Mucosa of stomach (tissue), 1 donor: ENCODE measurements around the gene TMEM191C.
"Not testable (repeated sequence)": the region's sequence is repeated elsewhere in the genome, so short reads cannot be mapped to it uniquely, and the experiment has no call there.

ENCODE experiments used
- H3K27me3 ChIP-seq: one replicate; pipeline ENCODE4 v1.7.0; 2013; ENCODE audit warnings: mild to moderate bottlenecking, low read length; ENCODE audit not compliant: control insufficient read depth, insufficient read depth
- H3K36me3 ChIP-seq: one replicate; pipeline ENCODE4 v1.7.0; 2013; ENCODE audit warnings: low read length; ENCODE audit not compliant: control insufficient read depth, insufficient read depth
- H3K4me1 ChIP-seq: one replicate; pipeline ENCODE4 v1.7.0; 2013; ENCODE audit warnings: mild to moderate bottlenecking, low read length; ENCODE audit not compliant: control insufficient read depth, insufficient read depth
- H3K4me3 ChIP-seq: one replicate; pipeline ENCODE4 v1.7.0; 2013; ENCODE audit warnings: low read length
- H3K9ac ChIP-seq: one replicate; pipeline ENCODE4 v1.7.0; 2013; ENCODE audit warnings: mild to moderate bottlenecking, low read length, moderate library complexity
- H3K9me3 ChIP-seq: one replicate; pipeline ENCODE4 v1.7.0; 2013; ENCODE audit warnings: mild to moderate bottlenecking, low read length, moderate library complexity; ENCODE audit not compliant: control insufficient read depth
- donor health status: Pancreatic carcinoma.

Gene TMEM191C

DNA sequence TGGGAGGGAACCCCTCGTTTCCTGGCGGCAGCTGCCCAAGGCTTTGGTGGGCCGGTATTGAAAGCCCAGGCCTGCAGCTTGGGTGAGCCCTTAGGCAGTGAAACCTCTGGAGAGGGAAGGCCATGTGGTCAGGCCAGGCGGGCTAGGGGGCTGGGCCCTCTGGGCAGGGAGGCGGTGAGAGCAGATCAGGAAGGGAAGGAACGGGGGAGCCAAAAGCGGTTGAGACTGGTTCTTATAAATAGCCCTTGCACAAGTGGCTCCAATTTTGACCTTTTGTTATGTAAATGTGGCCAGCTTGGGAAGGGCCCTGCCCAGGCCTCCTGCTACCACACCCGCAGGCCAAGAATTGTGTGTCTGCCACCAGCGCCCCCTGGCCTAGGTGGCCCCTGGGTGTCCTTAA lies 25.1 kb upstream of the TMEM191C start:
- not testable (repeated sequence) for H3K9ac ChIP-seq, H3K27me3 ChIP-seq, H3K4me3 ChIP-seq, H3K4me1 ChIP-seq, H3K36me3 ChIP-seq, H3K9me3 ChIP-seq

DNA sequence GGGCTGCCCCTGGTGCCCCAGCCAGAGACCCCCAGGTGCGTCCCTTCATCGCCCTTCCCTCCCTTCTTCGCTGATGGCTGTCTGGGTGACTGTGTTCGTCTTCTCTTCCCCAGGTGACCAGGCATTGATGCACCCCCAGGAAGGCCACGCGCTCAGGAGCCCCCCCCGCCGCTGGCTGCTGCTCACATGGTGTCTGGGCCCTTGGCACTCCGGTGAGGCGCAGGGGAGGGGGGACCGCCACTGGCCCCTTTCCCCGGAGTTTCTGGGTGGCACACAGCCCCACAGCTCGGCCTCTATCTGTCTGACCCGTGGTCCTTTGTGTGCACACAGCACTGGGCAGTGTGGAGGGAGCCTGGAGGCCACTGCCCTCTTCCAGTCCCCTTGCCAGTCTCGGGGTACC lies 24.5 kb upstream of the TMEM191C start:
- H3K27me3 ChIP-seq, H3K9me3 ChIP-seq, H3K4me3 ChIP-seq, H3K4me1 ChIP-seq, H3K9ac ChIP-seq, H3K36me3 ChIP-seq: not testable (repeated sequence)

DNA sequence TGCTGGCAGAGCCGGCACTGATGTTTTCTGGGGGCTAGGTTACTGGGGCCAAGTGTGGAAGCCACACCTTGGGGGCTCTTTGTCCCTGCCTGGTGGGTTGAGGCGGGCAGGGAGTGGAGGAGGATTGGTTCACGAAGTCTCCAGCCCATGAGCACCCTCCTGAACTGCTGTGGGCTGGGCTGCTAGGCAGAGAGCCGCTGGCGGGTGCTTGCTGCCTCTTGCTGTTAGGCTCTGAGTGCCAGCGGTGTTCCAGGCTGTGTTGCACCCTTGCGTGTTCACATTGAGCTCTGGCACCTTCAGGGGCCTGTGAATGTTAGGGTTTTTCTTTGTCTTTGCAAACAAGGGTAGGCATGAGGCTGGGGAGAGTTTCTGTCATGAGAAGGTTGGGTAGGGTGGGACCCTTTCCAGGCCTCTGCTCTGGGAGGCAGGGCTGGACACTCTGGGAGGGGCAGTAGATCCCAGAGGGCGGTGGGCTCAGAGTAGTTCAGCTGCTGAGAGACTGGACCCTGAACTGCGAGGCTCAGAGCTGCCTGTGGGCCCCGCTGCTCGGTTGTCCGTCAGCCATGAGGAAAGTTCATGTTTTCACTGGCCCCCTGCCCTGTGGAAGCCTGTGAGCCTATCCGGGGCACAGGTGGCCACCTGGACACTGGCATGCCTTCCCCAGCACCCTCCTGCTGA lies 24.0 kb upstream of the TMEM191C start:
- Histone ChIP-seq H3K9ac (no peak overlapping the region), H3K9me3 (no peaks in the 10 kb centered on the region), H3K4me3 (no peak overlapping the region), H3K27me3 (no peaks in the 10 kb centered on the region), H3K4me1 (no peaks in the 10 kb centered on the region), H3K36me3 (no peaks in the 10 kb centered on the region)

DNA sequence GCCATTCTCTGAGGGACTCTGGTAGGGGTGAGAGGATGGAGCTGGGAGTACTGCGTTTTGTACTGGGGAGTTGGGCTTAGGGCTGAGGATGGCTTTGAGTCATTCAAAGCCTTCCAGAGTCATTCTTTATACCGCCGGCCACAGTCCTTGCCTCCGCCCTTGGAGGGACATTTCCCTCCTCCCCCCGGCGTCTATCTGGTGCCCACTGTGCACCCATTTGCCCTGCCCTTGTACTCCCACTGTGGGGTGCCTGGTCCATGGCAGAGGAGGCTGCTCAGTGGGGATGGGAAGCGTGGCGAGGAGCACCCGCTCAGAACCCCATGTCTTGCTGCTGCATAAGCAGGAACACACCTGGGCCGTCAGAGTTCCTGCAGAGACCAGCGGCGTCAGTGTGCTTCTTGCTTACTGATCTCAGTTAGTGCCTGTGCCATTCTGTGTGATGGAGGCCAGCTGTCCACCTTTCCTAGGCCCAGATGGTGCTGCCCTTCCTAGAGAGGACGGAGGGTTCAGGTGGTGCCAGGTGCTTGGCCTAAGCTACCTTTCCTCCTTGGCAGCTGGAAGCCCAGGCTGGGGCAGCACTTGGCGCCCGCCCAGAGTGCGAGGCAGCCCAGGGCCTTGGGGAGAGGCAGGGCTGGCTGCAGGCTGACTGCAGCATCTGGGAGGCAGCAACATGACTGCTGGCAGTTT lies 23.3 kb upstream of the TMEM191C start:
- no peaks in the 10 kb centered on the region for H3K9me3 ChIP-seq

DNA sequence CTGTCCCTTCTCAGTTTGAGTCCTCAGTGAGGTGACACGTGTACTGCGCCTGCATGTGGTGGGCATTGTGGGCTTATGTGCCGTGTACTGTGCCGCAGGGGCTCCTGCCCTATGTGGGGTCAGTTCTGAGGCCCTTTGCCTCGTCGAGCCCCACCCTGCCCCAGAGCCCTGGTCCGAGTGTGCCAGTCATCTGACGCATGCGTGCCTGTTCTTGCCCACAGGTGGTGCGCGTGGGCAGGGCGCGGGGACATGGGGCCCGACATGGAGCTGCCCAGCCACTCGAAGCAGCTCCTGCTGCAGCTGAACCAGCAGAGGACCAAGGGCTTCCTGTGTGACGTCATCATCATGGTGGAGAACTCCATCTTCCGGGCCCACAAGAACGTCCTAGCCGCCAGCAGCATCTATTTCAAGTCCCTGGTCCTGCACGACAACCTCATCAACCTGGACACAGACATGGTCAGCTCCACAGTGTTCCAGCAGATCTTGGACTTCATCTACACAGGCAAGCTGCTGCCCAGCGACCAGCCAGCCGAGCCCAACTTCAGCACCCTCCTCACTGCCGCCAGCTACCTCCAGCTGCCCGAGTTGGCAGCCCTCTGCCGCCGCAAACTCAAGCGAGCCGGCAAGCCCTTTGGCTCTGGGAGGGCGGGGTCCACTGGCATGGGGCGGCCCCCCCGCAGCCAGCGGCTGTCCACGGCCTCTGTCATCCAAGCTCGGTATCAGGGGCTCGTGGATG lies 22.3 kb upstream of the TMEM191C start:
- Histone ChIP-seq H3K4me1 (no peaks in the 10 kb centered on the region), H3K4me3 (no peak overlapping the region), H3K9ac (no peak overlapping the region), H3K36me3 (no peaks in the 10 kb centered on the region), H3K9me3 (no peaks in the 10 kb centered on the region), H3K27me3 (no peaks in the 10 kb centered on the region)

More for the DNA sequence above, 23.3 kb upstream of the TMEM191C start:
- no peaks in the 10 kb centered on the region for H3K4me1 ChIP-seq
- no peaks in the 10 kb centered on the region for H3K36me3 ChIP-seq
- H3K4me3 ChIP-seq = no peak overlapping the region
- H3K9ac ChIP-seq = no peak overlapping the region
- no peaks in the 10 kb centered on the region for H3K27me3 ChIP-seq

DNA sequence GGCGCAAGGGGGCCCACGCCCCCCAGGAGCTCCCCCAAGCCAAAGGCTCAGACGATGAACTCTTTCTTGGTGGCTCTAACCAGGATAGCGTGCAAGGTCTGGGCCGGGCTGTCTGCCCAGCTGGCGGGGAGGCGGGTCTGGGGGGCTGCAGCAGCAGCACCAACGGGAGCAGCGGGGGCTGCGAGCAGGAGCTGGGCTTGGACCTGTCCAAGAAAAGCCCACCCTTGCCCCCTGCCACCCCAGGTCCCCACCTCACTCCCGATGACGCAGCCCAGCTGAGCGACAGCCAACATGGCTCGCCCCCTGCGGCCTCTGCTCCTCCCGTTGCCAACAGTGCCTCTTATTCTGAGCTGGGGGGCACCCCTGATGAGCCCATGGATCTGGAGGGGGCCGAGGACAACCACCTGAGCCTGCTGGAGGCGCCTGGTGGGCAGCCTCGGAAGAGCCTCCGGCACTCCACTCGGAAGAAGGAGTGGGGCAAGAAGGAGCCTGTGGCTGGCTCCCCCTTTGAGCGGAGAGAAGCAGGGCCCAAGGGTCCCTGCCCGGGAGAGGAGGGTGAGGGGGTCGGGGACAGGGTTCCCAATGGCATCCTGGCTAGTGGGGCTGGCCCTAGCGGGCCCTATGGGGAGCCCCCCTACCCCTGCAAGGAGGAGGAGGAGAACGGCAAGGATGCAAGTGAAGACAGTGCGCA lies 21.6 kb upstream of the TMEM191C start:
- no peaks in the 10 kb centered on the region for H3K36me3 ChIP-seq
- no peak overlapping the region for H3K9ac ChIP-seq
- H3K9me3 ChIP-seq = no peaks in the 10 kb centered on the region
- H3K27me3 ChIP-seq = no peaks in the 10 kb centered on the region
- no peak overlapping the region for H3K4me3 ChIP-seq
- H3K4me1 ChIP-seq = no peaks in the 10 kb centered on the region

DNA sequence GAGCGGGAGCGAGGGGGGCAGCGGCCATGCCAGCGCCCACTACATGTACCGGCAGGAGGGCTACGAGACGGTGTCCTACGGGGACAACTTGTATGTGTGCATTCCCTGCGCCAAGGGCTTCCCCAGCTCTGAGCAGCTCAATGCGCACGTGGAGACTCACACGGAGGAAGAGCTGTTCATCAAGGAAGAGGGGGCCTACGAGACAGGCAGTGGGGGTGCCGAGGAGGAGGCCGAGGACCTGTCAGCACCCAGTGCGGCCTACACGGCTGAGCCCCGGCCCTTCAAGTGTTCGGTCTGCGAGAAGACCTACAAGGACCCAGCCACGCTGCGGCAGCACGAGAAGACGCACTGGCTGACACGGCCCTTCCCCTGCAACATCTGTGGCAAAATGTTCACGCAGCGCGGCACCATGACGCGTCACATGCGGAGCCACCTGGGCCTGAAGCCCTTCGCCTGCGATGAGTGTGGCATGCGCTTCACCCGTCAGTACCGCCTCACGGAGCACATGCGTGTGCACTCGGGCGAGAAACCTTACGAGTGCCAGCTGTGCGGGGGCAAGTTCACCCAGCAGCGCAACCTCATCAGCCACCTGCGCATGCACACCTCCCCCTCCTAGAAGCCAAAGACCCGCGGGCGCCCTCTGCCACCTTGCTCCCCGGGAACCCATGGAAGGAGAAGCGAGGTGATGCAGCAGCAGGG lies 20.9 kb upstream of the TMEM191C start:
- Histone ChIP-seq H3K36me3 (no peaks in the 10 kb centered on the region), H3K9ac (no peak overlapping the region), H3K4me3 (no peak overlapping the region), H3K9me3 (no peaks in the 10 kb centered on the region), H3K27me3 (no peaks in the 10 kb centered on the region), H3K4me1 (no peaks in the 10 kb centered on the region)

DNA sequence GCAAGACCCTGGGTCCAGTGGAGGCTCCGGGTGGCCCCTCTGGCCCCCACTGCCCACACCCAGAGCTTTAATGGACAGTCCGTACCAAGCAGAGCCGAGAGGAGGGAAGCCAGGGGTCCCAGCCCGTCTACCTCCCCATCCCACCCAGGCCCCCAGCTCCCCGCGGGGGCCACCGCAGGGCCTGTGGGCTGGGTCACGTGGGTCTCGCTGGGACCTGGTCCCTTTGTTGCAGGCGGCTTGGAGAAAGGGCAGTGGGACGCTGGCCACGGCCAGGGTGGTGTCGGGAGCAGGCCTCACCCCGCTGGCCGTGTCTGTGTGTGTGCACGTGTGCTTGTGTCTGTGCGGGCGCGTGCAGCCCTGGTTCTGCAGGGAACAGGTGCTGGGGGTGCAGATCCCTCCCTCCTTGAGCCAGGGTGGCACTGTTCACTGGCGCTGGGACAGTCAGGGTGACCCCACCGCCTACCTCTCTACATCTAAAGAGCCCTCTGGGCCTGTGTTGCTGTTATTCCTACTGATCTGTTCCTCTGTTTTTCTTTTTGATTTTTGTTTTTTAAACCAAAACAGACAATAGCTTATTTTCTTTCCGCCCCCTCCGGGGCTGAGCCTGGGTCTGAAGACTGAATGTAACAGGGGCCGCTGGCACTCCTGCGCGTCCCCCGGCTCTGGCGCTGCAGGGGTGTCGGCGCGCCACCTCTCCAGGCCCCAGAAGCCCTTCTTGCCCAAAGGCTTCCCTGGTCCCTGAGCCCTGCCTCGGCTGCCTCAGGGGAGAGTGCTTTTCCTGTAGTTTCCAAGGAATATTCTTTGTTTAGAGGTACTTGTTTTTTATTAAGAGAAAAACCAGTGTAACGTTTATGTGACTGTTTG lies 20.1 kb upstream of the TMEM191C start:
- H3K27me3 ChIP-seq = no peaks in the 10 kb centered on the region
- H3K9me3 ChIP-seq = no peaks in the 10 kb centered on the region
- no peaks in the 10 kb centered on the region for H3K36me3 ChIP-seq
- no peaks in the 10 kb centered on the region for H3K4me1 ChIP-seq
- no peak overlapping the region for H3K4me3 ChIP-seq
- no peak overlapping the region for H3K9ac ChIP-seq

DNA sequence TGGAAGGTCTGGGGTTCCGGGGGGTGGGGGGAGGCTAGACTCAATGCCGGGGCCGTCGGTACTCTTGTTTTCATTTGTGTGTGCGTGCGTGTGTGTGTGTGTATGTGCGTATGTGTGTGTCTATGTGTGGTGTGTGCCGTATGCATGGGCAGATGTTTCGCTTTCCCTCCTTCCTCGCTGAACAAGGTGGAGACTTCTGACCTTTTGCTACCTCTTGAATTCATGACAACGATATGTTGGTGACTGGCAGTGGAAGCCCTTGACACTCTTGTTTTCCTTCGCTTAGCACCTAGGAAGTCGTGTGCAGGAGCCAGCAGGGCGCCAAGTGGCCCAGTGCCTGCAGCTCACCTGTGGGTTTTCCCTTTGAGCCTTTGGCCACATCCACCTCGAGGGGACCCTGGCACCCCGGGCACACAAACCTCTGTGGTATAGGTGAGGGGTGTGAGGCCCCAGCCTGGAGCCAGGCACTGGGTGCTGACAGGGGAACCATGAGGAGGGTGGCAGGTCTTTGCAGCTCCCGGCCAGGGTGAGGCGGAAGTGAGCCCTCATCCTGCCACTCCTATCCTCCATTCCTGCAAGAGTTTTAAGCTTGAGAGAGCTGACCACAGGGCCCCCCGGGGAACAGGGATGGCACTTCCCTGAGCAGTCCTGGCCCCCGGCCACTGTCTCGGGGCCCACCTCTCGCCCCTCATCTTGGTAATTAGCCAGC lies 19.3 kb upstream of the TMEM191C start:
- Histone ChIP-seq H3K36me3 (no peaks in the 10 kb centered on the region), H3K9me3 (no peaks in the 10 kb centered on the region), H3K9ac (no peak overlapping the region)

DNA sequence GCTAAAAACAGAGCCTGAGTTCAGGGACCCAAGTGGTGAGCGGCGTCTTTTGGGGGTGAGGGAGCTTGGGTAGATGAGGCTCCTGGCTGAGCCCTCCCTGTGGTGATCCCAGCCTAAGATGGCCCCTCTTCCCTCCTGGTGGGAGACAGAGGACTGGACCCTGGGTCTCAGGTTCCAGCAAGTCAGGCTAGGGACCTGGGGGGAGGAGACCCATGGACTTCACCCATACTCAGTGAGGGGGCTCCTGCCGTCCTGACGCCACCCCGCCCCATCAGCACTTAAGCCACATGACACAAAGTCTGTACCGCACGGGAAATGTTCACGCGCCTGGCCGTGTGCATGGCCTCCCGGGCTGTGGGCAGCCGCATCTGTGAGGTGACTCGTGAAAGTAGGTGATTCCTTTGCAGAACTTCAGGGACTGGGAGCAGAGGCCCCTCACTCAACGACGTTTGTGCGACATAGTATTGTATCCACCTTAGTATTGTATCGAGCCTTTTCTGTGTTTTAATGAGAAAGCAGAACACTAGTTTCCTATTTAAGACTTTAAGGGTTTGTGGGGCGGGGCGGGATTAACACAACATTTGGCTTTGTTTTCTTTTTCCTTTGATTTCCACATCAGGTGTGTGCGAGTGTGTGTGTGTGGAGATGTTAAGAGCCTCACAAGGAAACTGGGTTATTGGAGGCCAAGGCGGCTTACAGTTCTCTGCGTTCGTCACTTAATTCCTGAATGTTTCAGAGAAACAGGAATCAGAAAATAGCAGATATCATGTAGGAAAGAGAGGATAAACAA lies 18.4 kb upstream of the TMEM191C start:
- Histone ChIP-seq H3K9ac (no peak overlapping the region), H3K4me3 (no peak overlapping the region), H3K36me3 (no peaks in the 10 kb centered on the region), H3K4me1 (no peaks in the 10 kb centered on the region), H3K27me3 (no peaks in the 10 kb centered on the region), H3K9me3 (no peaks in the 10 kb centered on the region)

More for the DNA sequence above, 19.3 kb upstream of the TMEM191C start:
- H3K27me3 ChIP-seq = no peaks in the 10 kb centered on the region
- H3K4me1 ChIP-seq = no peaks in the 10 kb centered on the region
- no peak overlapping the region for H3K4me3 ChIP-seq
